Prostate gland (tissue), 2 donors: ENCODE results near the gene EXOC6.

ENCODE experiments used
- POLR2A ChIP-seq: fragments of 450-650 bp; IDR thresholded peaks from one replicate; pipeline ENCODE4 v1.6.1; 2016; ENCODE audit warnings: antibody characterized with exemption, mild to moderate bottlenecking
- POLR2AphosphoS5 ChIP-seq: sonication (generic); formaldehyde crosslinking; IDR thresholded peaks from one replicate; pipeline ENCODE4 v1.6.1; 2017; ENCODE audit warnings: antibody characterized with exemption
- TF ChIP-seq, protein P1 (sequence below), 4 experiments: fragments of 200-600 bp in 2 of 4; fragments of 450-650 bp in 2 of 4; sonication (generic) in 2 of 4; IDR thresholded peaks; 1 replicate in 3 of 4; 2 replicates in 1 of 4; pipeline ENCODE4 v1.5.1; 2016 to 2019; ENCODE audit warnings: antibody characterized with exemption in 4 of 4, mild to moderate bottlenecking in 2 of 4, moderate library complexity in 2 of 4

DNA sequence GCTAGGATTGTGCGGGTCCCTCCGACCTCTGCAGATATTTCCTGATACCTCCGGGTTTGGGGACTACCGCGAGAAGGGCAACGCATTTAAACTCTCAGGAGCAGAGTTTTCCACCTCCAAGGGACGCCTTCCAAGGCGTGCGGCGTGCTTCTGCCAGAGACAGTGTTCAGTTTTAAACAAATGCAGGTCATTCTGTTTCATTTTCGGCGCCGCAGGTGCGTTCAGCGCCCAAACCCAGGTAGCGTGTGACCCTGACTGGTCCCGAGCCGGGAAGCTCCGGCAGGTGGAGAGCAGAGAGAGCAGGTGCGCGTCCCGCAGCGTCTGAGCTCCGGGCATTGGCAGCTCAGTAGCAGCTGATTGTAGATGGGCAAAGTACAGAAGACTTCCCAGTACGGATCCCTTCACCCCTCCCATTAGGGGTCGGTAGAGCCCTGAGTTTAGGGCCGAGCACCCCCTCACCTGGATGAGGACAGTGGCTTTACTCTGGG is 223.9 kb downstream of the EXOC6 start:
- no peak for TF ChIP-seq POLR2A
- TF ChIP-seq, protein P1, sequence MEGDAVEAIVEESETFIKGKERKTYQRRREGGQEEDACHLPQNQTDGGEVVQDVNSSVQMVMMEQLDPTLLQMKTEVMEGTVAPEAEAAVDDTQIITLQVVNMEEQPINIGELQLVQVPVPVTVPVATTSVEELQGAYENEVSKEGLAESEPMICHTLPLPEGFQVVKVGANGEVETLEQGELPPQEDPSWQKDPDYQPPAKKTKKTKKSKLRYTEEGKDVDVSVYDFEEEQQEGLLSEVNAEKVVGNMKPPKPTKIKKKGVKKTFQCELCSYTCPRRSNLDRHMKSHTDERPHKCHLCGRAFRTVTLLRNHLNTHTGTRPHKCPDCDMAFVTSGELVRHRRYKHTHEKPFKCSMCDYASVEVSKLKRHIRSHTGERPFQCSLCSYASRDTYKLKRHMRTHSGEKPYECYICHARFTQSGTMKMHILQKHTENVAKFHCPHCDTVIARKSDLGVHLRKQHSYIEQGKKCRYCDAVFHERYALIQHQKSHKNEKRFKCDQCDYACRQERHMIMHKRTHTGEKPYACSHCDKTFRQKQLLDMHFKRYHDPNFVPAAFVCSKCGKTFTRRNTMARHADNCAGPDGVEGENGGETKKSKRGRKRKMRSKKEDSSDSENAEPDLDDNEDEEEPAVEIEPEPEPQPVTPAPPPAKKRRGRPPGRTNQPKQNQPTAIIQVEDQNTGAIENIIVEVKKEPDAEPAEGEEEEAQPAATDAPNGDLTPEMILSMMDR (IDR thresholded peaks at IDR 0.05): no peak
- TF ChIP-seq POLR2AphosphoS5: no peak
